GM12874 (cell line): Measurements from ENCODE around the gene FUS.

Experiments
- TF ChIP-seq, protein P1 (sequence below): IDR thresholded peaks from 2 replicates; pipeline ENCODE4 v1.5.1; 2011; ENCODE audit warnings: low read depth, mild to moderate bottlenecking, control low read depth, low read length, moderate library complexity; ENCODE audit not compliant: insufficient read depth

Gene FUS

DNA sequence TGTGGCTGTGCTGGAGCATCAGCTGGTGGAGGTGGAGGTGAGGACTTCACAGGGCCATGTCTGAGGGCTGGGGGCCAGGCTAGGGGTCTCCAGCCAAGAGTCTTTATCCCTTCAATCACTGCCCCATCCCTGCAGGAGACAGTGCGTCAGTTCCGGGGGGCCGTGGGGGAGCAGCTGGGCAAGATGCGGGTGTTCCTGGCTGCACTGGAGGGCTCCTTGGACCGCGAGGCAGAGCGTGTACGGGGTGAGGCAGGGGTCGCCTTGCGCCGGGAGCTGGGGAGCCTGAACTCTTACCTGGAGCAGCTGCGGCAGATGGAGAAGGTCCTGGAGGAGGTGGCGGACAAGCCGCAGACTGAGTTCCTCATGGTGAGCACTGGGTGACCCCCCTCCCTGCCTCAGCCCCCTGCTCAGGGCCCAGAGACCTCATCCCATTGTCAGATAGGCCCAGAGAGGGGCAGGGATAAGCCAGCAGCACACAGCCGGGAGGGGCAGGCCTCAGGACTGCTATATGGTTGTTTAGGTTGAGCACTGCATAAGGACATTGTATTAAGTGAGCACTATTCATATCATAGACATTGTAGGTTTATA, 39.3 kb downstream of the FUS start:
- TF ChIP-seq, protein P1, sequence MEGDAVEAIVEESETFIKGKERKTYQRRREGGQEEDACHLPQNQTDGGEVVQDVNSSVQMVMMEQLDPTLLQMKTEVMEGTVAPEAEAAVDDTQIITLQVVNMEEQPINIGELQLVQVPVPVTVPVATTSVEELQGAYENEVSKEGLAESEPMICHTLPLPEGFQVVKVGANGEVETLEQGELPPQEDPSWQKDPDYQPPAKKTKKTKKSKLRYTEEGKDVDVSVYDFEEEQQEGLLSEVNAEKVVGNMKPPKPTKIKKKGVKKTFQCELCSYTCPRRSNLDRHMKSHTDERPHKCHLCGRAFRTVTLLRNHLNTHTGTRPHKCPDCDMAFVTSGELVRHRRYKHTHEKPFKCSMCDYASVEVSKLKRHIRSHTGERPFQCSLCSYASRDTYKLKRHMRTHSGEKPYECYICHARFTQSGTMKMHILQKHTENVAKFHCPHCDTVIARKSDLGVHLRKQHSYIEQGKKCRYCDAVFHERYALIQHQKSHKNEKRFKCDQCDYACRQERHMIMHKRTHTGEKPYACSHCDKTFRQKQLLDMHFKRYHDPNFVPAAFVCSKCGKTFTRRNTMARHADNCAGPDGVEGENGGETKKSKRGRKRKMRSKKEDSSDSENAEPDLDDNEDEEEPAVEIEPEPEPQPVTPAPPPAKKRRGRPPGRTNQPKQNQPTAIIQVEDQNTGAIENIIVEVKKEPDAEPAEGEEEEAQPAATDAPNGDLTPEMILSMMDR = no peak

DNA sequence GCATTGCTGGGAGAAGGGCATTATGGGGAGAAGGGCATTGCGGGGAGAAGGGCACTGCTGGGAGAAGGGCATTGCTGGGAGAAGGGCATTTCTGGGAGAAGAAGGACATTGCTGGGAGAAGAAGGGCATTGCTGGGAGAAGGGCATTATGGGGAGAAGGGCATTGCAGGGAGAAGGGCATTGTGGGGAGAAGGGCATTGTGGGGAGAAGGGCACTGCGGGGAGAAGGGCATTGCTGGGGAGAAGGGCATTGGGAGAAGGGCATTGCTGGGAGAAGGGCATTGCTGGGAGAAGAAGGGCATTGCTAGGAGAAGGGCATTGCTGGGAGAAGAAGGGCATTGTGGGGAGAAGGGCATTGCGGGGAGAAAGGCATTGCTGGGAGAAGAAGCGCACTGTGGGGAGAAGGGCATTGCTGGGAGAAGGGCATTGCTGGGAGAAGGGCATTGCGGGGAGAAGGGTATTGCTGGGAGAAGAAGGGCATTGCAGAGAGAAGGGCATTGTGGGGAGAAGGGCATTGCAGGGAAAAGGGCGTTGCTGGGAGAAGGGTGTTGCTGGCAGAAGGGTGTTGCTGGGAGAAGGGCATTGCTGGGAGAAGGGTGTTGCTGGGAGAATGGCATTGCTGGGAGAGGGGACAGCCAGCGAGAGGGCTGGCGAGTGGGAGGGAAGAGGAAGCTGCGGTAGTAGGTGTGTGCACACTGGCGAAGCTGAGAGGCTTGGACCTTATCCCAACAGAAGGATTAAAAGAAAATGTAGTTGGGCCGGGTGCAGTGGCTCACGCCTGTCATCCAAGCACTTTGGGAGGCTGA, 41.6 kb downstream of the FUS start:
- TF ChIP-seq, protein P1 = no peak

DNA sequence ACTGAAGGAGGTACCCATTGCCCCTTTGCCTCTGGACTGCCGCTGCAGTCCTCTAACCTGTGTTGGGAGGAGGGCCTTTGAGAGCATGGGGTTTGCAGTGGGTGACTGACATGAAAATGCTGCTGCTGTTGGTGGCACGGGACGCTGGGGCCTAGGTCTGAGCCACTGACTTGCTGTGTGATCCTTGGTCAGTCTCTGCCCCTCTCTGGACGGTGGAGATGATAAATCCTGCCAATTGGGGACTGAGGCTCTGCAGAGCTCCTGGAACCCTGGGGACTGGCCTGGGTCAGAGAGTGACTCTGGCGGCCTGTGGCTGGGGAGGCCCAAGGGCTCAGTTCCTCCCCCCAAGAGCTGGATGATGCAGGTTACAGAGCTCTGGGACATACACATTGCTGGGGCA, 43.1 kb downstream of the FUS start:
- TF ChIP-seq, protein P1 = no peak

DNA sequence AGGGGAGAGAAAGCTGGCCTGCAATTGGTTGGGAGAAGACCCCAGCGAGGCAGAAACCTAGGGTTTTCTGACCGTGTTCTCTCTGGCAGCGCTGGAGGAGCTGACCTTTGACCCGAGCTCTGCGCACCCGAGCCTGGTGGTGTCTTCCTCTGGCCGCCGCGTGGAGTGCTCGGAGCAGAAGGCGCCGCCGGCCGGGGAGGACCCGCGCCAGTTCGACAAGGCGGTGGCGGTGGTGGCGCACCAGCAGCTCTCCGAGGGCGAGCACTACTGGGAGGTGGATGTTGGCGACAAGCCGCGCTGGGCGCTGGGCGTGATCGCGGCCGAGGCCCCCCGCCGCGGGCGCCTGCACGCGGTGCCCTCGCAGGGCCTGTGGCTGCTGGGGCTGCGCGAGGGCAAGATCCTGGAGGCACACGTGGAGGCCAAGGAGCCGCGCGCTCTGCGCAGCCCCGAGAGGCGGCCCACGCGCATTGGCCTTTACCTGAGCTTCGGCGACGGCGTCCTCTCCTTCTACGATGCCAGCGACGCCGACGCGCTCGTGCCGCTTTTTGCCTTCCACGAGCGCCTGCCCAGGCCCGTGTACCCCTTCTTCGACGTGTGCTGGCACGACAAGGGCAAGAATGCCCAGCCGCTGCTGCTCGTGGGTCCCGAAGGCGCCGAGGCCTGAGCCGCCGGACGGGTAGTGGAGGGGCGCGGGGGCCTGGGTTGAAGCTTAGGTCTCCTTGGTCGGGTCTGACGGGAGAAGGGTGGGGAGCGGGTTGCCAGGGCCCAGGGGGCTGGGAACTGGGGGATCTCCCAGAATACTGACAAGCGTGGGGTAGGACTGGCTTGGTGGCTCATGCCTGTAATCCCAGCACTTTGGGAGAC, 44.4 kb downstream of the FUS start:
- TF ChIP-seq, protein P1 = no peak

DNA sequence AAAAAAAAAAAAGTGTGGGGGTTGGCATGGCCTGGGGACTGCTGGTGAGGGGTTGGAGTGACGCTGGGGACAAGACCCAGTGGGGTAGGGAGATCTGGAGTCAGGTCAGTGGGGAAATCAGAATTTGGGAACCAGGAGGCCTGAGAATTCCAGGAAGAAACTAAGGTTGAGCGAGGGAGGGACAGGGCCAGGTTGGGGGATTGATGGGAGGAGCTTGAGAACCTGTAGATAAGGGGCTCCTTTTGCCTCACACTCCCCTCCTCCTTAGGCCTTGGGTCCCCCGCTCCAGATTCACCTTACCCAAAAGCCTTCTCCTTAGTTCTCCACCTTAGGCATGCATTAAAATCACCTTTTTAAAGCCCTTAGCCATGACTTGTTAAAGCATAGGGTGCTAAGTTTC, 45.3 kb downstream of the FUS start:
- TF ChIP-seq, protein P1 = no peak

DNA sequence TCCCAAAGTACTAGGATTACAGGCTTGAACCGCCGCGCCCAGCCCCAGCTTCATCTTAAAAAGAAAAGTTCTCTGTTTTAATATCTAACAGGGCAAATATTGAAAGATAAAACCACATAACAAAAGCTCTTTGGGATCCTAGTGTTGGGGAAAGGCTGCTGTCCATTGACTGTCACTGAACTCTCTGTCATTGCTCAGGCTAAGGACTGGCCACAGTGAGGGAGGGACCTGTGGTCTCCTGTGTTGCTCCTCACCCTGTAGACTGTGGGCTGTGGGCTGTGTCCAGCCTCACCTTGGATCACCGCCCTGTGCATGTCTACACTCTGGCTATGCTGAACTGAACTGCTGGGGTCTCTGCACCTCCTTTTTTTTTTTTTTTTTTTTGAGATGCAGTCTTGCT, 48.3 kb downstream of the FUS start:
- TF ChIP-seq, protein P1 = no peak

DNA sequence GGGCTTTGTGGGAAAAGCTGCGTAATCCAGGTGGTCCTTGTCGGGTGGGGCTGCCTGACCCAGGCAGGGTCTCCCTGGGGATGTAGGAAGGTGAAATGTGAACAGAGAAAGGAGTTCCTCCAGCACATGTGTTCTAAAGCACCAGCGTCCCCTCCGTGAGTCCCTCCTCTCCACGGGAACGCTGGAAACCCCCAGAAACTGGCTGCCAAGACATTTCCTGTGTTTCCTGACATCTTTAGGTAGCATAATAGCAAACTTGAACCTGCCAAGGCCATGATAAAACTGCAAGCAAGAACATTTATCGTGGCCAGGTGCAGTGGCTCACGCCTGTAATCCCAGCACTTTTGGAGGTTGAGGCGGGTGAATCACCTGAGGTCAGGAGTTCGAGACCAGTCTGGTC, 49.6 kb downstream of the FUS start:
- TF ChIP-seq, protein P1 = no peak
